Breast epithelium (tissue), 3 donors: Measurements from ENCODE around the gene SLC8A3.

ENCODE experiments used
- POLR2A ChIP-seq: fragments of 450-650 bp; IDR thresholded peaks from one replicate; pipeline ENCODE4 v1.6.1; 2016; ENCODE audit warnings: antibody characterized with exemption, mild to moderate bottlenecking, moderate library complexity
- POLR2AphosphoS5 ChIP-seq, 3 donors: sonication (generic); formaldehyde crosslinking; IDR thresholded peaks; one replicate each; pipeline ENCODE4 v1.6.1; 2017; ENCODE audit warnings: antibody characterized with exemption in 3 of 3
- TF ChIP-seq, protein P1 (sequence below), 3 donors: fragments of 450-650 bp; IDR thresholded peaks; one replicate each; pipeline ENCODE4 v1.5.1; 2016 to 2017; ENCODE audit warnings: antibody characterized with exemption in 3 of 3, mild to moderate bottlenecking in 3 of 3, moderate library complexity in 3 of 3

GRCh38 chr14:70118064-70118463, 70.7 kb downstream of the SLC8A3 start:
- TF ChIP-seq POLR2A (no peak), POLR2AphosphoS5 (IDR thresholded peaks at IDR 0.05) (no peak)
- TF ChIP-seq, protein P1, sequence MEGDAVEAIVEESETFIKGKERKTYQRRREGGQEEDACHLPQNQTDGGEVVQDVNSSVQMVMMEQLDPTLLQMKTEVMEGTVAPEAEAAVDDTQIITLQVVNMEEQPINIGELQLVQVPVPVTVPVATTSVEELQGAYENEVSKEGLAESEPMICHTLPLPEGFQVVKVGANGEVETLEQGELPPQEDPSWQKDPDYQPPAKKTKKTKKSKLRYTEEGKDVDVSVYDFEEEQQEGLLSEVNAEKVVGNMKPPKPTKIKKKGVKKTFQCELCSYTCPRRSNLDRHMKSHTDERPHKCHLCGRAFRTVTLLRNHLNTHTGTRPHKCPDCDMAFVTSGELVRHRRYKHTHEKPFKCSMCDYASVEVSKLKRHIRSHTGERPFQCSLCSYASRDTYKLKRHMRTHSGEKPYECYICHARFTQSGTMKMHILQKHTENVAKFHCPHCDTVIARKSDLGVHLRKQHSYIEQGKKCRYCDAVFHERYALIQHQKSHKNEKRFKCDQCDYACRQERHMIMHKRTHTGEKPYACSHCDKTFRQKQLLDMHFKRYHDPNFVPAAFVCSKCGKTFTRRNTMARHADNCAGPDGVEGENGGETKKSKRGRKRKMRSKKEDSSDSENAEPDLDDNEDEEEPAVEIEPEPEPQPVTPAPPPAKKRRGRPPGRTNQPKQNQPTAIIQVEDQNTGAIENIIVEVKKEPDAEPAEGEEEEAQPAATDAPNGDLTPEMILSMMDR (IDR thresholded peaks at IDR 0.05) = no peak
